ENCODE data around the gene IFIT1. TPM values are rescaled to one million over a fixed set of nuclear protein-coding genes. Genes with fewer than 3 reads are reported as not detected.
A peak's percentile ranks its signal among the peaks of the same experiment; 100 is the strongest.

IFIT1 gene
- total and polyA plus RNA-seq, 2 donors (not counting 1 experiment from before 2014, with no cell fraction given) = 0.63 to 1.2 TPM

DNA sequence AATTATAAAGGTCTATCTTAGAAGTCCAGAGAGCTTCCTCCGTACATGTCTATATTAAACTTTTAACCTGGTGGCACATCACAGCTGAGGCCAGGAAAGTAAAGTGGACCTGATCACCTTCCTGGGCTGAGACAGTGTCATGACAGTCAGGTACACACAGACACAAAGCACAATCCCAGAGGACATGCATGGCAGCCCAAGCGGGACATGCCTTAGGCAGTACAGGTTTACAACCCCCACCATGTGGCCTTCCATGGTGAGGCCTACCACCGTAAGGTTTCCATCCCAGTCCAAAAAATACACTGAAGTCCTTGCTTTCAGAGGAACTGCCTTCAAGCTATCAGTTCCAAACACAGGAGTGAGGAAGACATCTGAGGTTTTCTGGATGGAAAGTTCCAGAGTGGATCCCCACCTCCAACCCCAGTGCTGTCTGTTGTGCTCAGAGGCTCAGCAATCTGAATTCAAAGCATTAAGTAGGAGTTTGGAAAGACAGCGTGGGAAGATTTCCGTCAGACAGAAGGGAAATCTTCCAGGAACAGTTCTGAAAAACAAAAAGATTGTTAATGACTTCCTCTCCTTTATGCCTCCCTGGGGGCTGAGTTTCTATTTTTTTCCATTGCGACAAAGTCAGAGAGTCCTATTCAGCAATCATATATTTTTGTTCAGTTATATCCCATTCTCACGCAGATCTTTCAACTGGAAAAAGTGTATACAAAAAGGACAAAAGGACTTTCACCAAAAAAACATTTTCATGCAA, 44.5 kb upstream of the IFIT1 start:
- H3K4me3 ChIP-seq (ENCODE audit: control extremely low read depth in 1 of 5, extremely low read depth in 1 of 5, insufficient read depth in 1 of 5, low read depth in 2 of 5, low read length in 4 of 5) = no peak overlapping the region
- peak overlapping the region; percentile 35 for H3K4me2 ChIP-seq (replicated peaks; ENCODE audit: low read depth, low read length, poor library complexity, severe bottlenecking)
- ATAC-seq (ENCODE audit: low read depth) (peak; percentile 28), DNase-seq (no peak)
- 100% methylated on average over 2 of the region's 7 CpGs for WGBS (ENCODE audit: insufficient coverage)
- no peaks in the 10 kb centered on the region for H4K20me1 ChIP-seq (ENCODE audit: control insufficient read depth, insufficient read depth, low read length, poor library complexity, severe bottlenecking)
- no peaks in the 10 kb centered on the region for H3K9me3 ChIP-seq (ENCODE audit: control extremely low read depth in 1 of 3, control insufficient read depth in 2 of 3, insufficient read depth in 1 of 3, low read length in 2 of 3)
- no peak overlapping the region for H3K27ac ChIP-seq (ENCODE audit: low read length in 2 of 2)
- H3K79me2 ChIP-seq (ENCODE audit: control insufficient read depth, insufficient read depth, low read length) = no peaks in the 10 kb centered on the region
- TF ChIP-seq, protein P1, sequence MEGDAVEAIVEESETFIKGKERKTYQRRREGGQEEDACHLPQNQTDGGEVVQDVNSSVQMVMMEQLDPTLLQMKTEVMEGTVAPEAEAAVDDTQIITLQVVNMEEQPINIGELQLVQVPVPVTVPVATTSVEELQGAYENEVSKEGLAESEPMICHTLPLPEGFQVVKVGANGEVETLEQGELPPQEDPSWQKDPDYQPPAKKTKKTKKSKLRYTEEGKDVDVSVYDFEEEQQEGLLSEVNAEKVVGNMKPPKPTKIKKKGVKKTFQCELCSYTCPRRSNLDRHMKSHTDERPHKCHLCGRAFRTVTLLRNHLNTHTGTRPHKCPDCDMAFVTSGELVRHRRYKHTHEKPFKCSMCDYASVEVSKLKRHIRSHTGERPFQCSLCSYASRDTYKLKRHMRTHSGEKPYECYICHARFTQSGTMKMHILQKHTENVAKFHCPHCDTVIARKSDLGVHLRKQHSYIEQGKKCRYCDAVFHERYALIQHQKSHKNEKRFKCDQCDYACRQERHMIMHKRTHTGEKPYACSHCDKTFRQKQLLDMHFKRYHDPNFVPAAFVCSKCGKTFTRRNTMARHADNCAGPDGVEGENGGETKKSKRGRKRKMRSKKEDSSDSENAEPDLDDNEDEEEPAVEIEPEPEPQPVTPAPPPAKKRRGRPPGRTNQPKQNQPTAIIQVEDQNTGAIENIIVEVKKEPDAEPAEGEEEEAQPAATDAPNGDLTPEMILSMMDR (IDR thresholded peaks at IDR 0.05) = no peak
- no peak for TF ChIP-seq EZH2 (IDR thresholded peaks at IDR 0.05; ENCODE audit: borderline replicate concordance, insufficient read depth, low read depth, low read length, poor library complexity, severe bottlenecking)
- intact Hi-C loops (cut with micrococcal nuclease) = no loop called here
- H3K27me3 Mint-ChIP-seq = no peaks in the 10 kb centered on the region
- H3K27me3 ChIP-seq (replicated peaks in 1 of 4; ENCODE audit: control extremely low read depth in 1 of 4, control insufficient read depth in 3 of 4, insufficient read depth in 4 of 4, low read length in 3 of 4) = no peaks in the 10 kb centered on the region
- no peak overlapping the region for H3K27ac Mint-ChIP-seq
- no peaks in the 10 kb centered on the region for H3K36me3 ChIP-seq (replicated peaks in 1 of 2; ENCODE audit: control extremely low read depth in 1 of 2, control insufficient read depth in 1 of 2, extremely low read depth in 1 of 2, insufficient read depth in 2 of 2, low read length in 1 of 2)
- ChIA-PET POLR2A (no interaction called here), CTCF (interaction anchor here (1.1 to 1.6 kb wide), 2 partner anchors 20 to 22 kb away, joined by 3 to 6 read pairs; no protein-coding TSS in a partner anchor)
- no peak overlapping the region for H2AFZ ChIP-seq (ENCODE audit: insufficient read depth, low read depth, low read length, poor library complexity, severe bottlenecking)
- peaks cover 30 to 37% of the 10 kb centered on the region in 2 donors for H3K4me1 ChIP-seq (ENCODE audit: control insufficient read depth in 2 of 2, insufficient read depth in 2 of 2, low read length in 2 of 2)
- H3K4me3 Mint-ChIP-seq = peak overlapping the region; percentile 36
- peaks cover 46% of the 10 kb centered on the region for H3K4me1 Mint-ChIP-seq
- no peak overlapping the region for H3K9ac ChIP-seq (ENCODE audit: low read length)
- H3K9me3 Mint-ChIP-seq (ENCODE audit: insufficient read depth) = no peaks in the 10 kb centered on the region

DNA sequence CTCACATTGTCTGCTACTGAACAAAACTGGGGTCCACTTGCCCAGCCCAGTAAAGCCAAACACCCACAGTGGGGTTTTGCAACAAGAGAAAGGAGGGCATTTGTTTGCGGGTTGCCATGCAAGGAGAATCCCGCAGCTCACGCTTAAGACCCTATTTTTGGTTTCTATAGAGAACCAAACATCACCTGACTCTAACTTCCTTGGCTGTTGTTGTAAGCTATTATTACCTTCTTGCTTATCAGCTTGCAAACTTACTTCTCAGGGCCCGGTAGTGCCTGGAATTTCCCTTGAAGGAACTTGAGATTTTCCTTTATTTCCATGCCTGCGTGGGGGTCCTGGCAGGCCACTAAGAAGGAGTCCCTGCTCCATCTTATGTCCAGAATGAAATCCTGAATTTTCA, 43.9 kb upstream of the IFIT1 start:
- Histone ChIP-seq H3K79me2 (ENCODE audit: control insufficient read depth, insufficient read depth, low read length) (no peaks in the 10 kb centered on the region), H3K27me3 (replicated peaks in 1 of 4; ENCODE audit: control extremely low read depth in 1 of 4, control insufficient read depth in 3 of 4, insufficient read depth in 4 of 4, low read length in 3 of 4) (no peaks in the 10 kb centered on the region), H3K4me1 (ENCODE audit: control insufficient read depth in 2 of 2, insufficient read depth in 2 of 2, low read length in 2 of 2) (peaks cover 30 to 37% of the 10 kb centered on the region in 2 donors), H3K9me3 (ENCODE audit: control extremely low read depth in 1 of 3, control insufficient read depth in 2 of 3, insufficient read depth in 1 of 3, low read length in 2 of 3) (no peaks in the 10 kb centered on the region), H3K4me2 (replicated peaks; ENCODE audit: low read depth, low read length, poor library complexity, severe bottlenecking) (peak overlapping the region; percentile 35), H4K20me1 (ENCODE audit: control insufficient read depth, insufficient read depth, low read length, poor library complexity, severe bottlenecking) (no peaks in the 10 kb centered on the region), H2AFZ (ENCODE audit: insufficient read depth, low read depth, low read length, poor library complexity, severe bottlenecking) (no peak overlapping the region), H3K36me3 (replicated peaks in 1 of 2; ENCODE audit: control extremely low read depth in 1 of 2, control insufficient read depth in 1 of 2, extremely low read depth in 1 of 2, insufficient read depth in 2 of 2, low read length in 1 of 2) (no peaks in the 10 kb centered on the region), H3K4me3 (ENCODE audit: control extremely low read depth in 1 of 5, extremely low read depth in 1 of 5, insufficient read depth in 1 of 5, low read depth in 2 of 5, low read length in 4 of 5) (no peak overlapping the region), H3K9ac (ENCODE audit: low read length) (no peak overlapping the region), H3K27ac (ENCODE audit: low read length in 2 of 2) (no peak overlapping the region)
- Mint-ChIP-seq H3K27ac (no peak overlapping the region), H3K9me3 (ENCODE audit: insufficient read depth) (no peaks in the 10 kb centered on the region), H3K27me3 (no peaks in the 10 kb centered on the region), H3K4me1 (peaks cover 46% of the 10 kb centered on the region), H3K4me3 (peak overlapping the region; percentile 36)
- no peak for TF ChIP-seq EZH2 (IDR thresholded peaks at IDR 0.05; ENCODE audit: borderline replicate concordance, insufficient read depth, low read depth, low read length, poor library complexity, severe bottlenecking)
- TF ChIP-seq, protein P1 (IDR thresholded peaks at IDR 0.05) = no peak
- no peak for DNase-seq
- CTCF ChIA-PET = interaction anchor here (1.1 to 1.6 kb wide), 2 partner anchors 19 to 21 kb away, joined by 3 to 6 read pairs; no protein-coding TSS in a partner anchor
- 50% methylated on average over 2 of the region's 5 CpGs for WGBS (ENCODE audit: insufficient coverage)
- POLR2A ChIA-PET = no interaction called here
- ATAC-seq (ENCODE audit: low read depth) = no peak
- intact Hi-C loops (cut with micrococcal nuclease) = no loop called here

Data from B cell (primary cell).